NAMALWA (cell line): ENCODE results near the gene AP3S2.
"Not testable (repeated sequence)": the region's sequence is repeated elsewhere in the genome, so short reads cannot be mapped to it uniquely, and the experiment has no call there.

Experiments
- DNase-seq: peaks from one replicate; pipeline ENCODE4 v3.0.0-alpha.2; 2015; ENCODE audit warnings: low spot score

AP3S2 gene

DNA sequence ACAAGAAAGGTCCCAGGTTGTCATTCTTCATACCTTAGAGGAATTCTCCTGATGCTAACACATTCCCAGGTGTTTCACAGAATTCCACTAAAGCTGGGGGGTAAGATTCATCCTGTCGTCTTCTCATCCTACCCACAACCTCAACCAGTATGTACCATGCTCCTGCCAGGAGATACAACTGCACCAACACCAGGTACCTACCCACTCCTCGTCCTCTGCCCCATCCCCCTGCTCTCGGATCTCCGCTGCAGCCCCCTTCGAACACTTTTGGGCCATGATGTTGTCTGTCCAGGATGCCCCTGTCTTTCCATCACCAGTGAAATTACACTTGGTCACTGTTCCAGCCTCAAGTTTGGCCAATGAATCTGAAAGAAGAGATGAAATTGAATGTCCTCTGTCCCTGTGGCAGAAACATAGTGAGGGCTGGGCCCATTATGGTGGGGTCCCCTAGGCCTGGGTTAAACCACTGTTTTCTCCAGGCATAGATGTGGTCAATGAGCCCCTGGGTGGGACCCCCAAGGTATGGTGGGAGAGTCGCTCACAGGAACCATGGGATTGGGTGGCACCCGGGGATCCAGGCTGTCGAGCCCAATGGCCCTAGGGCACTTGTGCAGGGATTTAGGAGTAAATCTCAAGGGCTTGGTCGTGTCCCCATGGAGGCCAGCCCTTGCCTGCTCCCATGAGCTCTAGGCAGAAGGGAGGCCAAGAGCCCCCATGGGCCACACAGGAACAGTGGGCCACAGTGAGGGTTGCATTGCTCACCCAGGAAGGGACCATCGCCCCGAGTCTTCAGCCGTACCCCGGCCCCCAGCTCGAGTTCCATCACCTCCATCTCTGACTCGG is 9.4 kb upstream of the AP3S2 start:
- no peak for DNase-seq

DNA sequence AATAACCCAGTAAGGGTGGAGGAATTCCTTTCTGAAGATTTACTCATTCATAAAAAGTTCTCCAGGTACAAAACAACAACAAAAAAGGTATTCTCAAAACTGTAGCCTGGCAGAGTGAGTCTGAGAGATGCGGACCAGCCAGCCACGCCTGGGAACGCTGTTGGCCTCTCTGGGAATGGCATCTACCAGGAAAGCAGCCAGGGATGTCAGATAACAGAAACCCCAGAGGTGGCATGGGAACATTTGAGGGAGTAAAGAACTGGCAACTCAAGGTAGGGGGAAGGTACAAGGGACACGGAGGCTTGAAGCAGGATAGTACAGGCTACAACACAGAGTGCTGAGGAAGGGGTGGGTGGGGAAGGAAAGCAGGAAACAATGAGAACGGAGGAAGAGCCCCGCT is 7.1 kb upstream of the AP3S2 start:
- no peak for DNase-seq

DNA sequence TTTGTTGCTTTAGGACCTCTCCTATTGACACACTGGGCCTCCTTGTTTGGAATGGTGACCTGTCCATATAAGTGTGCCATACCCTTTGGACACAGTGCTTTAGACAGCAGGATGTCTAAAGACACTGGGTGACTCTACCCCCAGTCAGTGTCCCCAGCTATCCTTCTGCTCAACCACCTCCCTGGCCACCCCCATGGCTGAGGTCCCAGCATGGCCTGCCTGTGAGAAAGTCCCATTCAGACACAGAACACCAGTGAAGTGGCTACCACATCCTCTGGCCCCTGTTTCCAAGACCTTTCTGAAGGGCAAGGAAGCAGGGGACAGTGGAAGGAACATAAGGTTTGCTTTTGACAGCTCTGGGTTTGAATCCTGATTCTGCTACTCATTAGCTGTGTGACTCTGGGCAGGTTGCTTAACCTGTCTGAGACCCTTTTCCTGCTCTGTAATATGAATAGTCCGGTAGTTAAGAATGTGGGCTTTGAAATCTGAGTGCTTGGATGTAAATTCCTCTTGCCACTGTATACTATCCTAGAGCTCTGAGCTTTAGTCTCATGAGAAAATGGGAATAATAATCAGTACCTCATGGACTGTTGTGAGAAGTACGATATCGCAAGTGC is 6.3 kb upstream of the AP3S2 start:
- DNase-seq: no peak

DNA sequence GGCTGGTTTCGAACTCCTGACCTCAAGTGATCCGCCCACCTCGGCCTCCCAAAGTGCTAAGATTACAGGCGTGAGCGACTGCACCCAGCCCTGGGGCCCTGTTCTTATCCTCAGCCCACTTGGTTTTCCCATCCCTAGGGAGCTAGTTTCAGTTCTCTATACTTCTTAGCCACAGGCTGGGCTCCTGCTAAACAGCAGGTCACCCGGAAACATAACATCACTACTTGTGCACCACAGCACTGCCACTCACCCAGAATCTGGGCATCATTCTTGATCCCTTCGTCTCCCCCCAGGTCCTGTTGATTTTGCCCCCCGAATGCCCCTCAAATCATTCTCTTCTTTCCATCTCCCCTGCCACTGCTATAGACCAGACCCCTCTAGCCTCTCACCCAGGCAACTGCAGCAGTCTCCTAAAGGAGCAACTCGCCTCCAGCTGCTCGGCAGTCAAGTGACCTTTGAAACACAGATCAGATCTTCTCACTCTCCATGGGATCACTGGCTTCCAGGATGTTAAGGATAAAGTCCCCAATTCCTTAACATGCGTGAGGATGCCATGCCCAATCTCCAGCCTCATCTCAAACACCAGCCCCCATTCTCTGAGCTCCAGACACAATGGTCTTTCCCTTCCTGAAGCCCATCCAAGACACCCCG is 5.6 kb upstream of the AP3S2 start:
- no peak for DNase-seq

DNA sequence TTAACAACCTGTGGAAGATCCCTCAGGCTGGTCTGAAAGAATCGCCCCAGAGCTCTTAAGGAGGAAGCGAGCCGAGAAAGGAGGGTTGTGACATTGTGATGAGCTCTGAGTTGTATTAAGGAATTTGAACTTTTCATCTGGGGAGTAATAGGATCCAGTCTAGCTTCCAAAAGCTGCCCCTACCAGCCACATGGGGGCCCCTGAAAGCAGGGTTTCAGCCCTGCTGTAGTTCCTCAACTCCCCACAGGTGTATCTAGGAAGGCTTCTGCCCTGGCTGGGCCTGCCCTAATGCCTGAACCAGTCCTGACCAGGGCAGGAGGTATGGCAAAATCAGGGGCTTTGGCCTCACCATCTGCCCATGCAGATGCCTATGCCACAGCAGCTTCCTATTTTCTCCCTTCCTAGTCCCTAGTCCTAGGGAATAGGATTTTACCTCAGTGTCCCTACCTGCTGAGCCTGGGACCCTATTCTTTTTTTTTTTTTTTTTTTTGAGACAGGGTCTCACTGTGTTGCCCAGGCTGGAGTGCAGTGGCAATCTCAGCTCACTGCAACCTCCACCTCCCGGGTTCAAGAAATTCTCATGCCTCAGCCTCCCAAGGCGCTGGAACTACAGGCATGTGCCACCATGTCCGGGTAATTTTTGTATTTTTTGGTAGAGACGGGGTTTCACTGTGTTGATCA is 5.0 kb upstream of the AP3S2 start:
- peak; percentile 64 for DNase-seq

DNA sequence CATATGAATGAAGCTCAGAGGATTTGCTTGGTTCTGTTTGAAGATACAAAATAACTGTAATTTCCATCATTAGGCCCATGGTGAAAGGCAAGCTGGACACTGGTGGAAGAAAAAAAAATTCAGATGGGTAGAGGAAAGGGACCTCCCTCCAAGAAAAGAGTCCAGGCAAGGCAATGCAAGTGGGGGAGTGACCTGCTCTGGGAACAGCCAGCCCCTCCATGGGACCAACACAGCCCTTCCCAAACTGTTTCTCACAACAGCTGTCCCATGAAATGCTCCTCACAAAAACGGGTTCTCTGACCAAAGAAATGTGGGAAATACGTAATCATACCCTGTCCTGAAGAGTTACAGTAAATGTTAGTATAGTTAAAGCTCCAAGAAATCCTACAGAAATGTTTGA is 4.4 kb upstream of the AP3S2 start:
- no peak for DNase-seq

DNA sequence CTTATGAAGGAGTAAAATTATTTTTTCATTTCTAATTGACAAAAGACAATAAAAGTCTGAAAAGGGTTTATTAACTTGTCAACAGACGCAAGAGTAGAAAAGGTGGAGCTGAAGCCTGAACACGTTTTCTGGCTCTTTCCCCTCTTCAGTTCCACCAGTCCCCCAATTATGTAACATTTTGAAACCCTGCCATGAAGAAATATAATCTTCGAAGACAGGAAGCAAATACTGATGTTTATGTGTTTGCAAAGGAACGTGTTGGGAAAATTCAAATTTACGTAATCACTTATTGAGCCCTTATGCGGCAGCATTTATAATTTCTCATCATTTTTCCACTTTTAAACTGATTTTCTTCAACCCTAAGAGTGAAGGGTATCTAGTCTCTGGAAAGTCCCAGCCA is 767 bp downstream of the AP3S2 start:
- DNase-seq: no peak

DNA sequence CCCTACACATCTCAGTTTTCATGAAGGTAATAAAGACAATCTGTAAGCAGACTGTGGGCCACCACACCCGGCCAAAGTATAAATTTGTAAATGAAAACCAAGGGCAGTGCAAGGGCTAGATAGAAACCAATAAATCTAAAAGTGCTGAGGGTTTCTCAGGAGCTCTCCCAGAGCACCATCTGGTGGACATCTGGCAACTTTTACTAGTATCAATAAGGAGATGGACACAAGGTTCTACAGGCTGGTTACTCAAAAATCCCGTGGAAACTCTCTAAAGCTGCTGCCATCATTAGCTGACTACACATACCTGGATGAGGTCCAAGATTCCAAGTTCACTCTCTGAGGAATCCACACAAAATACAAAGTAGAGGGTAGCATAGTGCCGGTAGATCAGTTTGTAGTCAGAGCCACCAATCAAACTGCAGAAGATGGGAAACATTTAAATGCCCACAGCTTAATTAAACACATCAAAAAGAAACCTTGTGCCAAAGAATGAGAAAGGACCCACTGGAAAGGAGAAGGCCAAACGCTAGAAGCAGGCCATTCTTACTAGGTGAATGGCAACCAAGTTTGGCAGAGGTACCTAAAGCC is 5.5 kb downstream of the AP3S2 start:
- DNase-seq: peak; percentile 46

DNA sequence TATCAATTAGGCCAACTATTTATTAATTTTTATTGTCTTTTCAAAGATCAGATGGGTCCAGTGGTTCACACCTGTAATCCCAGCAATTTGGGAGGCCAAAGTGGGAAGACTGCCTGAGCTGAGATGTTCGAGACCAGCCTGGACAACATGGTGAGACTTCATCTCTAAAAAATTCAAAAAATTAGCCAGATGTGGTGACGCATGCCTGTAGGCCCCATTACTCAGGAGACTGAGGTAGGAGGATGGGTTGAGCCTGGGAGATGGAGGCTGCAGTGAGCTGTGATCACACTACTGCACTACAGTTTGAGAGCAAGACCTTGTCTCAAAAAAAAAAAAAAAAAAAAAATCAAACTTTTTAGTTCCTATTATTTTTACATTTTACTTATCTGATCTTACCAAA is 8.2 kb downstream of the AP3S2 start:
- no peak for DNase-seq

DNA sequence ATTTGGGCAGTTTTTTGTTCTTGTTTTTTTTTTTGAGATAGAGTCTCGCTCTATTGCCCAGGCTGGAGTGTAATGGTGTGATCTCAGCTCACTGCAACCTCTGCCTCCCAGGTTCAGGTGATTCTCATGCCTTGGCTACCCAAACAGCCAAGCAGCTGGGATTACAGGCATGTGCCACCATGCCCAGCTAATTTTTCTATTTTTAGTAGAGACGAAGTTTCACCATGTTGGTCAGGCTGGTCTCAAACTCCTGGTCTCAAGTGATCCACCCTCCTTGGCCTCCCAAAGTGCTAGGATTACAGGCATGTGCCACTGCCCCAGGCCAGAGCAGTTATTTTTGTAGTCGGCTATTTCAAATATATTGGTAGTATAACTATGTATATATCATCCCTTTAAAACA is 8.6 kb downstream of the AP3S2 start:
- DNase-seq: not testable (repeated sequence)

DNA sequence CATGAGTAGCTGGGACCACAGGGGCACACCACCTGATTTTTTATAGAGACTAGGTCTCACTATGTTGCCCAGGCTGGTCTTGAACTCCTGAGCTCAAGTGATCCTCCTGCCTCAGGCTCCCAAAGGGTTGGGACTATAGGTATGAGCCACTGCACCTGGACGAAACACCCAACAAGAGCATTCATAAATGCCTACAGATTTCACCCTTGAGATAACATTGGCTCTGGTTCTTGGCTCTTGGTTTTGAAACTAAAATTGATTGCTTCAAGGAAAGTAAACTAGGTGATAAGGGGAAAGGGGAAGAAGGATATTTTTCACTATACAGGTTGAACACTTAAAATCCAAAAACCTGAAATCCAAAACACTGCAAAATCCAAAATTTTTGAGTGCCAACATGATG is 10.3 kb downstream of the AP3S2 start:
- no peak for DNase-seq

DNA sequence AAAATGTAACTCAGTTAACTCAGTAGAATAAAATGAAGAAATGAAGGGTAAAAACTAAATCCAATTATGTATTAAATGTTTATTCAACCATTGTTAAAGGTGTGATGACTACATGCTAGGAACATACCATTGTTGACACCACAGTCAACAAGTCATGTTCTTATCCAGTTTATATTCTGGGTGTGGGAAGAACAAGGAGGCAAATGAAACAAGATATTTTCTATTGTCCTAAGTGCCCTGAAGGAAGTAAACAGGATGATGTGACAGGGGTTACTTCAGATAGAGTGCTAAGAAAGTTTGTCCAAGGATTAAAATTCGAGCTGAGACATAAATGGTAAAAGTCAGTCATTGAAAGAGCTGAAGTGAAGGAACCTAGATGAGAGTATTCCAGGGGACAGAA is 13.1 kb downstream of the AP3S2 start:
- DNase-seq: no peak

DNA sequence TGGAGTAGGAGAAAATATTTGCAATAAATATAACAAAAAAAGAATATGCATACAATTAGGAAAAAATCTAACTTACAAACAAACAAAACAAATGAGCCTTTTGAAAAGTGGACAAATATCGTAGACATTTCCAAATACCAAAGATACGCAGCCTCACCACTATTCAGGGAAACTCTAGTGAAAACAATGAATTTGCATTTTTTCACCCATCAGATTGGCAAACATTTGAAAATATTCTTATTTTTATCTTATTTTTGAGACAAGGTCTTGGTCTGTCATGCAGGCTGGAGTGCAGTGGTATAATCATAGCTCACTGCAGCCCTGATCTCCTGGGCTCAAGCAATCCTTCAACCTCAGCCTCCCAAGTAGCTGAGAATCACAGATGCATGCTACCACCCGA is 15.5 kb downstream of the AP3S2 start:
- DNase-seq: no peak

DNA sequence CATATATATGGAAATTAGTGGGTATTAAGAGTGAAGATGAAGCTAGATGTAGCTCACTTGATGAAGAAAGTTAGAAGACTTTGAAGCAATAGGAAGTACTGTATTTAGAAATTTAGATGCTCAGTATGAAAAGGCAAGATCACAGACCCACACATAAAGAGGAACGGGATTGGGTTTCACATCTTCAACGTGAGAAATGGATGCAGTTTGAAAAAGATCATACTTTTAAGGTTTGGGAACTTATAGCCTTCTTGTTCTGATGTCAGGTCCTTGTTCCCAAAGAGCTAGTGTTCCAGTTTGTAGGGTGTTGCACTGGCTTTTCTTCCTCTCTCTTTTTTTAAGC is 16.7 kb downstream of the AP3S2 start:
- no peak for DNase-seq

DNA sequence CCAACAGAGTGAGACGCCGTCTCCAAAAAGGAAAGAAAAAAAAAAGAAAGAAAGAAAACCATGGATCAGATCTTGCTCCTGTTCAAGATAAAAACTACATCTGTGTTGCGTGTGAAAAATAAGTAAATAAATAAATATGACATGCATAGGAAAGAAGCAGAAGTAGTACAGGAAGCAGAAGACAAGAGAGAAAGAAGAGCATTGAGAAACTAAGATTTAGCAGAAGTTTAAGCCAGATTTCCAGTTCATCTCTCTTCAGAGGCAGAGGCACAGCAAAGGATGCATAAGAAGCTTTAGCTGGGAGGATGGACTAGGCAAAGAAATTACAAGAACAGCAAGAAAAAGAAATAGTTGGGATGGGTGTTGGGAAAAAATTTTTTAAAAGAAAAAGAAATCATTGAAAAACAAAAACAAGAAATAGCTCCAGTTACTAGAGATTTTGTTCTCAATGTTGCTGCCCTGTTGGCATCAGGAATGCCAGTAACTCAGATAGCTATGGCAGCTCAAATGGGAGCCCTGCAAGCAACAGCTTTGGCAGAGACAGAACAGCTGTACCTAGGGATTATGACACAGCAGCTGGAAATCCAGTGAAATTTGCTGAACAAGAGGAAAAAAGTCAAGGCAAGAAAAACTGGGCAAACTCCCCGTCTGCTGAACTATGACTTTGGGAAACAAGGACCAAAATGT is 17.3 kb downstream of the AP3S2 start:
- DNase-seq: no peak

DNA sequence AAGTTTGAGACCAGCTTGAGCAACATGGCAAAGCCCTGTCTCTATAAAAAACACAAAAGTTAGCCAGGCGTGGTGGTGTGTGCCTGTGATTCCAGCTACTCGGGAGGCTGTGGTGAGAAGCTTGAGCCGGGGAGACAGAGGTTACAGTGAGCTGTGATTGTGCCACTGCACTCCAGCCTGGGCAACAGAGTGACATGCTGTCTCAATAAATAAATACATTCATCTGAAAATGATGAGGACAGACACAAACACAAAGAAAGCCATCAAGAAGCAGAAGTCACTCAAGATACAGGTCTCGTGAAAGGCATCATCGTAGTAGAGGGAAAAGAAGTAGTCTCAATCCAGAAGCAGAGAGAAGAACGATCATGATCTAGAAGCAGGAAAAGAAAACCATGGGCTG is 18.1 kb downstream of the AP3S2 start:
- DNase-seq: no peak

DNA sequence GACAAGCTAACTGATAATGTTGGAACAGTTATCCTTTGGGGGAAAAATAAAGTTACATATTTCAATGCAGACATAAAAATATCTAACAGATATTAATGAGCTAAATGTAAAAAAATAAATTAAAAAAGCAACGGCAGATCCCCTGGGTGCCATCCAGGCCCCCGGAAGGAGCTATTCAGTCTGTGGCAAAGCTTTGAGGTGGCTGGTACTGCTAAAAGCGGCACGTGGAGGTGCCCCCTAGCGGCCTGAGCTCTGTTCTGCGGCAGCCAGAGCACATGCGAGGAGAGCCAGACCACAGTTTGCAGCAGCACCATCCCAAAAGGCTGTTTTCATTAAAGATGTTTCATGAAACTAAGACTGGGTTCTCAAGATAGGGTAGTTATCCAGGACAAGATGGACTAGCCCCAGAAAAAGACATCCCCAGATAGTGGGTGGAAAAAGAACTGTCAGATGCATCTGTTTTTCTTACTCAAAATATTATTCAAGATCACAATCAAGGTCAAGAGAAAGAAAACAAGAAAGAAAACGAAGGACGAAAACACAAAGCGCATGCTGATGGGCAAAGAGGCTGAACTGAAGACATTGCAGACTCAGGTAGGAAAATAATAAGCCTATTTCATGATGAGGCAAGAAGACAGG is 18.7 kb downstream of the AP3S2 start:
- DNase-seq: peak; percentile 87

DNA sequence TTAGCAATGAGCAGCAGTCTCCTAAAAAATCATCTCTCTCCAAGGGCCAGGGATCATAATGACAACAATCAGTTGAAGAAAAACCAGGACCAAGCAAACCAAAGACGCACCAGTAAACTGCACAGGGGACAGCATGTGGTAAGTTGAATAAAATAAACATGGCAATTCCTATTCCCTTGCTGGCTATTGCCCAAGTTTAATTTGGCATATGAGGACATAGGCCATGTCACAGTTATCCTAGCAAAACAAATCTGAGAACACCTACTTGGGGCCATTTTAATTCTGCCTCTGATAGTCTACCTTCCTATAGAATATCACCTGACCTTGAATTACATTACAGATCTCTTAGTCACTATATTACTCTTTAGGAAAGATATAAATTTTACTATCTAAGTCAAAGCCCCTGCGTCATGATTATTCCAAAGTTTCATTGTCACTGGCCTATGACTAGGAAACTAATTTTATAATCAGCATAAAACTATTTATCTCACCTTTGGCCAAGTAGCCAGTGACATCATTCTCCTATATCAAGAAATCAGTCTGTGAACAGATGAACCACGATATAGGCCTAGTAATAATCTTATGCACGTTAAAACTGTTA is 23.0 kb downstream of the AP3S2 start:
- DNase-seq: no peak

DNA sequence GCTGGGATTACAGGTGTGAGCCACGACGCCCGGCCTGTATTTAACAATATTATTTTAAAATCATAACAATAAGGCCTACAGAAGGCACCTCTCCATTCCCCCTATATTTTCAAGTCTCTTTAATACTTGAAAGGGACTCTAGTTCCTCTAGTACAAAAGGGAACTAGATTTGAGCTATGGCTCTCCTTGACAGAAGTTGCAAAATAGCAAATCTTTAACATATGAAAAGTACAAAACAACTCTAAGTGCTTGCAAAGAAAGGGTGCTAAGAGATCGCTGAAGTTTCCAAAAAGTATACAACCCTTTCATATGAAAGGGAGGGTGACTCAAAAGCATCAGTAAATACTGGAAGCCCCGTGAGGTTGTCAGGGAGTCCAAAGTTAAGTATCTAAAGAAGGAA is 23.8 kb downstream of the AP3S2 start:
- DNase-seq: no peak

DNA sequence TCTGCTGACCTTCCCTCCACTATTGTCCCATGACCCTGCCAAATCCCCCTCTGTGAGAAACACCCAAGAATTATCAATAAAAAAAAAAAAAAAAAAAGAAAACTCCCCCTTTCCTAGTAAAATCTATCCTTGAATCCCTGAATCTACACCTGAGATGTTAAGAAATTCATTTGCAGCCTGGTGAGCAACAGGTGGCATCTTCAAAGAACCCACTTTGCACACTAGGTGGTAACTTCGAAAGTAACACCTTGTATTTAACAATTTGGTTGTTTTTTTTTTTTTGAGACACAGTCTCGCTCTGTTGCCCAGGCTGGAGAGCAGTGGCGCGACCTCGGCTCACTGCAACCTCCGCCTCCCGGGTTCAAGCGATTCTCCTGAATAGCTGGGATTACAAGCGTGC is 24.3 kb downstream of the AP3S2 start:
- not testable (repeated sequence) for DNase-seq
